PC-3 (cell line): ENCODE results near the gene KDM4C. TPM values are rescaled to one million over a fixed set of nuclear protein-coding genes. Genes with fewer than 3 reads are reported as not detected.

Source experiments
- ATAC-seq: fragments of 200-7000 bp; cut with Tn5 transposase; 2 replicates; pipeline ENCODE4 v1.9.1; 2020; ENCODE audit warnings: mild to moderate bottlenecking, moderate library complexity
- BruUV-seq: library from RNA; stranded (reverse); fragments of 400-500 nt; replicated peaks from 2 replicates; lab custom pipeline; 2021; lab: Mats Ljungman, UMichigan
- CTCF ChIA-PET: fragments of 300-600 bp; sonication (Branson Sonifier 250); formaldehyde crosslinking; loops from one replicate; lab custom pipeline; 2022; ENCODE audit warnings: antibody characterized with exemption; lab: Charles Lee
- POLR2A ChIA-PET: fragments of 300-600 bp; sonication (Branson Sonifier 250); formaldehyde crosslinking; loops from one replicate; lab custom pipeline; 2022; ENCODE audit warnings: antibody characterized with exemption; ENCODE audit not compliant: unreplicated experiment; lab: Charles Lee
- DNase-seq: peaks from one replicate; pipeline ENCODE4 v3.0.0-alpha.2; 2015
- H2AFZ ChIP-seq: fragments of 300-600 bp; sonication (generic); 2 replicates; pipeline ENCODE4 v1.6.0; 2016; ENCODE audit warnings: antibody characterized with exemption, low read length
- H3F3A ChIP-seq: fragments of 300-600 bp; sonication (generic); one replicate; pipeline ENCODE4 v1.6.0; 2017; ENCODE audit warnings: antibody characterized with exemption, low read length, control low read depth, mild to moderate bottlenecking; ENCODE audit not compliant: unreplicated experiment
- H3K27ac ChIP-seq: fragments of 300-600 bp; sonication (generic); 2 replicates; pipeline ENCODE4 v1.5.1; 2016; ENCODE audit warnings: mild to moderate bottlenecking, low read length
- H3K27me3 ChIP-seq: fragments of 300-600 bp; sonication (generic); 2 replicates; pipeline ENCODE4 v1.6.1; 2016; ENCODE audit warnings: low read length, mixed read lengths
- H3K36me3 ChIP-seq: fragments of 300-600 bp; sonication (generic); 2 replicates; pipeline ENCODE4 v1.6.1; 2016; ENCODE audit warnings: low read depth, mixed run types, low read length, mixed read lengths
- H3K4me1 ChIP-seq: fragments of 300-600 bp; sonication (generic); 2 replicates; pipeline ENCODE4 v1.5.1; 2016; ENCODE audit warnings: low read length; ENCODE audit not compliant: insufficient read depth
- H3K4me2 ChIP-seq: fragments of 300-600 bp; sonication (generic); 2 replicates; pipeline ENCODE4 v1.6.0; 2016; ENCODE audit warnings: low read length
- H3K4me3 ChIP-seq: fragments of 300-600 bp; sonication (generic); 2 replicates; pipeline ENCODE4 v1.5.1; 2016; ENCODE audit warnings: mild to moderate bottlenecking, low read length, mixed read lengths
- H3K79me2 ChIP-seq: fragments of 300-600 bp; sonication (generic); 2 replicates; pipeline ENCODE4 v1.6.1; 2017; ENCODE audit warnings: low read length, mixed read lengths
- H3K9ac ChIP-seq: fragments of 300-600 bp; sonication (generic); 2 replicates; pipeline ENCODE4 v1.6.0; 2016; ENCODE audit warnings: mild to moderate bottlenecking, low read length
- H3K9me2 ChIP-seq: fragments of 300-600 bp; sonication (generic); replicated peaks from 2 replicates; pipeline ENCODE4 v1.6.1; 2016; ENCODE audit warnings: mixed run types, low read length, mixed read lengths
- H3K9me3 ChIP-seq: fragments of 300-600 bp; sonication (generic); 2 replicates; pipeline ENCODE4 v1.6.1; 2016; ENCODE audit warnings: low read length, mixed read lengths
- H4K20me1 ChIP-seq: fragments of 300-600 bp; sonication (generic); 2 replicates; pipeline ENCODE4 v1.6.1; 2016; ENCODE audit warnings: low read length, mixed read lengths
- CTCF ChIP-seq: fragments of 300-600 bp; sonication (generic); conservative IDR thresholded peaks from 2 replicates; pipeline ENCODE4 v1.5.1; 2017; ENCODE audit warnings: antibody characterized with exemption, low read depth, mild to moderate bottlenecking, low read length
- EZH2 ChIP-seq: fragments of 300-600 bp; sonication (generic); IDR thresholded peaks from one replicate; pipeline ENCODE4 v1.6.1; 2017; ENCODE audit warnings: antibody characterized with exemption, mild to moderate bottlenecking, low read length; ENCODE audit not compliant: unreplicated experiment
- EZH2phosphoT487 ChIP-seq: fragments of 300-600 bp; sonication (generic); IDR thresholded peaks from 2 replicates; pipeline ENCODE4 v1.6.1; 2018; ENCODE audit warnings: mild to moderate bottlenecking, antibody characterized with exemption, low read length, borderline replicate concordance
- intact Hi-C: fragments of 100-400 bp; cut with micrococcal nuclease; formaldehyde crosslinking; loops from 2 replicates; pipeline ENCODE4 v1.9.0; 2023
- total RNA-seq: library from RNA; depleted of rRNA; stranded (reverse); fragments of >200 nt; gene quantifications from 2 replicates; pipeline ENCODE4 v1.2.3, GENCODE V29; 2014

KDM4C gene
- total RNA-seq, 1 experiment from 2014 or later: 27.0 TPM

DNA sequence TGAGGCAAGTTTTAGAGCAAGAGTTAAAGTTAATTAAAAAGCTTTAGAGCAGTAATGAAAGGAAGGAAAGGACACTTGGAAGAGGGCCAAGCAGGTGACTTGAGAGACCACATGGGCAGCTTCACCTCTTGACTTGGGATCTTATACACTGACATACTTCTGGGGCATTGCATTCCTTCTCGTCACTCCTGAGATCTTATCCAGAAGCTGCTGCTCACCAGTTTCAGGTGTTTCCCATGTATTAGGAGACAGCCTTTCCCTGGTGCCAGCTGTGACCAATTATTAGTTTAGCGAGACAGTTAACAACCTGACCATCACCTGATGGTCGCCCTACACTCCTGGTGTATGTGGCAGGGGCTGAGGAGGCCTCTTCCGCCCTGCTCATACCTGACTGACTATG lies 382.1 kb downstream of the KDM4C start:
- Histone ChIP-seq H3K4me1 (no peaks in the 10 kb centered on the region), H3K9ac (no peak overlapping the region), H3K9me2 (no peaks in the 10 kb centered on the region), H3K36me3 (no peaks in the 10 kb centered on the region), H3K4me2 (no peak overlapping the region), H3F3A (no peaks in the 10 kb centered on the region), H3K27me3 (no peaks in the 10 kb centered on the region), H3K27ac (no peak overlapping the region), H3K79me2 (no peaks in the 10 kb centered on the region), H4K20me1 (no peaks in the 10 kb centered on the region), H3K4me3 (no peak overlapping the region), H2AFZ (no peak overlapping the region), H3K9me3 (no peaks in the 10 kb centered on the region)
- DNase-seq (no peak), ATAC-seq (no peak)
- intact Hi-C loops: no loop called here
- no peak for TF ChIP-seq EZH2phosphoT487
- no peak for TF ChIP-seq EZH2
- no peak for TF ChIP-seq CTCF
- BruUV-seq: no TSS peak
- ChIA-PET POLR2A (no interaction called here), CTCF (no interaction called here)

GRCh38 chr9:7140401-7140800 lies 382.6 kb downstream of the KDM4C start:
- H2AFZ ChIP-seq: no peak overlapping the region
- no peaks in the 10 kb centered on the region for H3K4me1 ChIP-seq
- H4K20me1 ChIP-seq: no peaks in the 10 kb centered on the region
- H3K9me2 ChIP-seq: no peaks in the 10 kb centered on the region
- no peak for TF ChIP-seq EZH2
- no peak for TF ChIP-seq EZH2phosphoT487
- no peak for TF ChIP-seq CTCF
- H3K79me2 ChIP-seq: no peaks in the 10 kb centered on the region
- no peaks in the 10 kb centered on the region for H3K9me3 ChIP-seq
- CTCF ChIA-PET: no interaction called here
- no TSS peak for BruUV-seq
- H3K9ac ChIP-seq: no peak overlapping the region
- no peaks in the 10 kb centered on the region for H3F3A ChIP-seq
- H3K27me3 ChIP-seq: no peaks in the 10 kb centered on the region
- ATAC-seq (no peak), DNase-seq (no peak)
- H3K27ac ChIP-seq: no peak overlapping the region
- no peaks in the 10 kb centered on the region for H3K36me3 ChIP-seq
- no peak overlapping the region for H3K4me3 ChIP-seq
- POLR2A ChIA-PET: no interaction called here
- intact Hi-C loops: no loop called here
- H3K4me2 ChIP-seq: no peak overlapping the region

- H3K36me3 ChIP-seq: no peaks in the 10 kb centered on the region
- POLR2A ChIA-PET: no interaction called here
- DNase-seq (no peak), ATAC-seq (no peak)
- H3K79me2 ChIP-seq: no peaks in the 10 kb centered on the region
- no peak overlapping the region for H3K4me3 ChIP-seq
- H3K27ac ChIP-seq: no peak overlapping the region
- no peak overlapping the region for H3K9ac ChIP-seq
- CTCF ChIA-PET: no interaction called here
- H3K27me3 ChIP-seq: no peaks in the 10 kb centered on the region
- no peaks in the 10 kb centered on the region for H3F3A ChIP-seq
- TF ChIP-seq CTCF (no peak), EZH2phosphoT487 (no peak), EZH2 (no peak)
- intact Hi-C loops: no loop called here
- no peak overlapping the region for H3K4me2 ChIP-seq
- H4K20me1 ChIP-seq: no peaks in the 10 kb centered on the region
- 0 out of 2 replicates have a peak, but pooled peaks cover 5% of the 10 kb centered on the region for H3K4me1 ChIP-seq
- BruUV-seq: no TSS peak
- H3K9me3 ChIP-seq: no peaks in the 10 kb centered on the region
- H3K9me2 ChIP-seq: no peaks in the 10 kb centered on the region
- H2AFZ ChIP-seq: no peak overlapping the region
These were observed 385.9 kb downstream of the KDM4C start for GRCh38 chr9:7143645-7144200.
